Thymus (tissue), 11 donors: ENCODE results near the gene HPCAL4. TPM values are rescaled to one million over a fixed set of nuclear protein-coding genes. Genes with fewer than 3 reads are reported as not detected.

Experiments
- DNase-seq, 9 donors: peaks; one replicate each; pipeline ENCODE4 v3.0.0-alpha.2; 2013; ENCODE audit warnings: low spot score in 9 of 9, low read depth in 6 of 9, missing footprints in 1 of 9
- H3K27ac ChIP-seq, 2 donors: one replicate each; pipeline ENCODE4 v1.5.1; 2013; ENCODE audit warnings: control low read depth in 1 of 2, low read depth in 1 of 2, low read length in 1 of 2, mild to moderate bottlenecking in 1 of 2, moderate library complexity in 1 of 2
- H3K27me3 ChIP-seq, 2 donors: one replicate each; pipeline ENCODE4 v1.5.1; 2013; ENCODE audit warnings: low read length in 1 of 2; ENCODE audit not compliant: control insufficient read depth in 2 of 2, insufficient read depth in 1 of 2
- H3K36me3 ChIP-seq, 2 donors: one replicate each; pipeline ENCODE4 v1.5.1; 2013; ENCODE audit warnings: low read length in 1 of 2, mild to moderate bottlenecking in 1 of 2, moderate library complexity in 1 of 2; ENCODE audit not compliant: control insufficient read depth in 2 of 2, insufficient read depth in 2 of 2
- H3K4me1 ChIP-seq, 2 donors: one replicate each; pipeline ENCODE4 v1.5.1; 2013; ENCODE audit warnings: low read length in 2 of 2; ENCODE audit not compliant: control insufficient read depth in 2 of 2, insufficient read depth in 2 of 2
- H3K4me3 ChIP-seq, 2 donors: one replicate each; pipeline ENCODE4 v1.5.1; 2013; ENCODE audit warnings: low read length in 2 of 2, control low read depth in 1 of 2, mild to moderate bottlenecking in 1 of 2
- H3K9me3 ChIP-seq, 2 donors: one replicate each; pipeline ENCODE4 v1.5.1; 2013; ENCODE audit warnings: low read length in 1 of 2, mild to moderate bottlenecking in 1 of 2; ENCODE audit not compliant: control insufficient read depth in 2 of 2, insufficient read depth in 1 of 2
- WGBS: extraction: QIAGEN DNeasy Blood & Tissue Kit; methylation state at CpG from one replicate; pipeline ENCODE4 v1.1.7; 2013; 5-methylcytosine and 5-hydroxymethylcytosine counted together
- polyA plus RNA-seq: library from polyadenylated mRNA; stranded (reverse); fragments of 200-250 nt; gene quantifications from one replicate; pipeline ENCODE4 v1.2.3, GENCODE V29; 2013
- total RNA-seq: library from RNA; stranded (reverse); fragments of 120-200 nt; gene quantifications from one replicate; pipeline ENCODE4 v1.2.4, GENCODE V29; 2013
- donor health status: healthy.

Gene HPCAL4
- total and polyA plus RNA-seq, 2 donors = 0.24 to 0.34 TPM

DNA sequence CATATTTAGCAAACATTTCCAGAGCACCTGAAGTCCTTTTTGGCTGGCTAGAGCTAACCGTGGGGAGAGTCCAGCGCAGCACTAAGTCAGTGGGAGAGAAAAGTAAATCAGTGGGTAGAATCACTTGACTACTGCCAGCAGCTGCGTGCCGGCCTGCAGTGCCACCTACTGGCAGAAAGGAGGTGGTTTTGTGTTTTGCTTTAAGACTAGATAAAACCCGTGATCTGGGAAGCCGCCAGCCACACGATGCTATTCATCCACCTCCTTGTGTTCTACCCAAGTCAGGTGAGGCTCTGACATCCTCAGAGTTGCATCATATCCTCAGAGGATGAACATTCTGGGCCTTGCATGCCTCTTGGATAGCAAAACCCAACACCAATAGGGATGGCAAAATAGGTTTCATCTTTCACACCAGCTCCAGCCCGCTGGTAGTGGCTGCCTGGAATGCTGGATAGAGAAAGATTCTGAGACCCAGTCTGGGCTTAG lies 37.6 kb downstream of the HPCAL4 start:
- Histone ChIP-seq H3K27me3 (peaks cover 0 to 21% of the 10 kb centered on the region in 2 donors), H3K4me1 (no peaks in the 10 kb centered on the region), H3K4me3 (no peak overlapping the region), H3K36me3 (no peaks in the 10 kb centered on the region), H3K27ac (no peak overlapping the region), H3K9me3 (no peaks in the 10 kb centered on the region)
- DNase-seq = peak in 8 of 9 donors; percentile 22 to 78 (median 56)
- WGBS = 11% methylated on average over 8 of the region's 8 CpGs

DNA sequence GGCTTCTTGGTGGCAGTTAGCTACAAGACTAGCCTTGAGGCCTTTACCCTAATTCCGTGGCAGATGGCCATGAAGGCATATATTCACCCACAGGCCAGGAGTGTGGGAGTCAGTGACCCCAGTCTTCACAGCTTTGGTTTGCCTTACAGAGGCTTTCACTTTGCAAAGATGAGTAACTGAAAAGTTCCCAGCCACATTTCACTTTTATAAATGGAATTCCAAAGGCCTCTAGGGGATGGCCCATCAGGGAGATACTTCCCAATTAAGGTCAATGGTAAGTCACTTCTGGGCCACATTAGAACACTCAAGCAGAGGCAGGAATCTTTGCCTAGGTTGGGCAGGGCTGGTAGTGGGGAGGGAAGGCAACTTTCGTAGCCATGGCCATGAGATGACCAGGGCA lies 38.7 kb downstream of the HPCAL4 start:
- peaks cover 0 to 26% of the 10 kb centered on the region in 2 donors for H3K27me3 ChIP-seq
- H3K9me3 ChIP-seq = no peaks in the 10 kb centered on the region
- no peak overlapping the region for H3K27ac ChIP-seq
- no peak overlapping the region for H3K4me3 ChIP-seq
- no peaks in the 10 kb centered on the region for H3K36me3 ChIP-seq
- H3K4me1 ChIP-seq = no peaks in the 10 kb centered on the region
- WGBS = 97% methylated on average over 2 of the region's 2 CpGs
- no peak for DNase-seq

DNA sequence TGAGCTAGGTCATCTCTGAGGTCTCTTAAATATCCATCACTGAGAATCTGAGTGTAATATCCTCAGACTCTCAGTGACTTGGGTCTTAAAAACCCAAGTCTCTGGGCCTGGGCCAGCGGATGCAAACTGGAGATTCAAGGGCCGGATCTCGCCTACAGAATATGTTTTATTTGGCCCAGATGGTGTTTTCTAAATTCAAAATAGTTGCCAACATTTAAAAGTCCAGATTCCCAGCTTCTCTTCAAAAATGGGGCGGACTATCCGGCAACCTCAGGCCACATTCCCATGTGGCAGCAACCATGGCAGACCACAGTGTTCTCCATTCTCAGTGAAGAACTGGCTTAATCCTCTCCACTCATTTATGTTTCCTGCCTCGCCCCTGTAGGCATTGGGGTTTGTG lies 39.1 kb downstream of the HPCAL4 start:
- 93% methylated on average over 6 of the region's 6 CpGs for WGBS
- H3K36me3 ChIP-seq = no peaks in the 10 kb centered on the region
- H3K4me1 ChIP-seq = no peaks in the 10 kb centered on the region
- H3K27me3 ChIP-seq = peaks cover 0 to 30% of the 10 kb centered on the region in 2 donors
- no peak overlapping the region for H3K27ac ChIP-seq
- no peak overlapping the region for H3K4me3 ChIP-seq
- no peak for DNase-seq
- no peaks in the 10 kb centered on the region for H3K9me3 ChIP-seq

DNA sequence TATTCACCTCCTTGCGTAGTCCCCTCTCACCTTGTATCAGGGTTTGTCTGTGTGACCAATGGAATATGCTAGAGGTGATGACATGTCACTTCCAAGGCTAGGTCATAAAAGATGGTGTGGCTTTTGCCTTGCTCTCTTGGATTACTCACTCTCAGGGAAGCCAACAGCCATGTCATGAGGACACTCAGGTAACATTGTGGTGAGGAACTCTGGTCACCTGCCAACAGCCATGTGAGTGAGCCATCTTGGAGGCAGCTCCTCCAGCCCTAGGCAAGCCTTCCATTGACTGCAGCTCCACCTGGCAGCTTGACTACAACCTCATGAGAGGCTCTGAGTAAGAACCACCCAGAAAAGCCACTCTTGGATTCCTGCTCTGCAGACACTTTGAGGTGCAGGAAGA lies 40.8 kb downstream of the HPCAL4 start:
- DNase-seq = no peak
- Histone ChIP-seq H3K9me3 (peaks cover 0 to 1% of the 10 kb centered on the region in 2 donors), H3K27ac (no peak overlapping the region), H3K4me3 (no peak overlapping the region), H3K27me3 (peaks cover 0 to 28% of the 10 kb centered on the region in 2 donors), H3K4me1 (peaks cover 0 to 3% of the 10 kb centered on the region in 2 donors), H3K36me3 (no peaks in the 10 kb centered on the region)
- WGBS = 100% methylated on average over 1 of the region's 1 CpG

DNA sequence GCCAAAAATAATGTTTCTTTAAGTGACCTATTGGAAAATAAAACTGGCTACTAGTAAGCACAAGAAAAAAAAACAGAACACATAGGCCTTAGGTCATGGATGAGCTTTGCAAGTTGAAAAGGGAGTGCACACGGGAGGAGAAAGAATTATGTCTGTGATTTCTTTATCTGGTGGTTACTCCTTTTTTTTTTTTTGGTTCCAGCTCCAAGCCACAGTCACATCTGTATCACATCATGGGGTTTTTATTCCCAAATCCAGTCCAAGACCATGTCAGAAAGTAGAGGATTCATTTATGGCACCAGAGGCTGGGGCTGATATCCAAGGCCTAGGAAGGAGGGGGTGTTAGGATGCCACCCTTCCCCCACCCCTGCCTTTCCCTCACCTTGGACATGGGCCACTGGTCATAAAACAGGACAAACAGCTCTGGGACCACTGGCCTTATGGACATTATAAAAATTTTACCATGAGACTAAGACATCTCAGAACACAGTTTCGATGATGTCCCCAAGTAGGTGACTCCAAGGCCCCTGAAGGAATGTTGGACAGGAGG lies 41.5 kb downstream of the HPCAL4 start:
- 94% methylated on average over 2 of the region's 2 CpGs for WGBS
- Histone ChIP-seq H3K4me1 (peaks cover 0 to 3% of the 10 kb centered on the region in 2 donors), H3K27me3 (peaks cover 0 to 28% of the 10 kb centered on the region in 2 donors), H3K9me3 (peaks cover 0 to 1% of the 10 kb centered on the region in 2 donors), H3K27ac (no peak overlapping the region), H3K4me3 (no peak overlapping the region), H3K36me3 (no peaks in the 10 kb centered on the region)
- DNase-seq = no peak

DNA sequence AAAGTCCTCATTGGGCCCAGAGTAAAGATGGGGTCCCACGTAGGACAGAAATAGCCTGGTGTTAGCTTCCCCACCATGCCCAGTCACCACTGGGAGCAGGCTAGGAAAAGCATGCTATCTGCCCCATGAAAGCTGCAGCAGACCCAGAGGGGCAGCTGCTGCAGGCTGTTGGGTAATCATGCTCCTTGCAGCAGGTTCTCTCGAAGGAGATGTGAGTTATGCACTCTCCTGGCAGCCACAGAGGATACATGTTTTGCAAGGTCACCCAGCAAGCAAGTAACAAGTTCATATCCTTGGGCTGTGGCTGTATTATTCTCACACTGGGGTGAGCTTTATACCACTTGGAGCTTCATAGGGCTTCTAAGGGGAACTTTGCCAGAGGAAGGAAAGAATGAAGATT lies 42.7 kb downstream of the HPCAL4 start:
- Histone ChIP-seq H3K36me3 (no peaks in the 10 kb centered on the region), H3K27ac (no peak overlapping the region), H3K4me1 (peaks cover 0 to 3% of the 10 kb centered on the region in 2 donors), H3K9me3 (peaks cover 0 to 1% of the 10 kb centered on the region in 2 donors), H3K27me3 (peaks cover 0 to 22% of the 10 kb centered on the region in 2 donors), H3K4me3 (no peak overlapping the region)
- no peak for DNase-seq
- WGBS = 74% methylated on average over 2 of the region's 2 CpGs

DNA sequence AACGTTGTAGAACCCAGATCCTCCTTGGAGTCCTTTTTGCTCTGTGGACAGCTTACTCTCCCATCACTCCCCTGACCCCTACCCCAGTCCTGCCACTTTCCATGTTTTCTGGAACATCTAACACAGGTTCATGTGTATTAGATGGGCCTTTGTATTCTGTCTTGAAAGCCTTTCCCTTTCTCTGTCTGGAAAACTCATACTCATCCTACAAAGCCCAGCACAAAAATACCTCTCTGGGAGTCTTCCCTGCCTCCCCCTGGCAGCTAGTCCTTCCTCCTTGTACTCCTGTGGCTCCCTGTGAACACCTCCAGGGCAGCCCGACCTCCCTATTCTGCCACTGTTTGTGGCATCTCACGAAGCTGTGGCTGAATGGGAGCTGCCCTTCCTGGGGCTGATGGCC lies 44.0 kb downstream of the HPCAL4 start:
- Histone ChIP-seq H3K9me3 (peaks cover 0 to 1% of the 10 kb centered on the region in 2 donors), H3K27ac (no peak overlapping the region), H3K4me1 (peaks cover 0 to 3% of the 10 kb centered on the region in 2 donors), H3K4me3 (no peak overlapping the region), H3K27me3 (peaks cover 0 to 23% of the 10 kb centered on the region in 2 donors), H3K36me3 (no peaks in the 10 kb centered on the region)
- WGBS = 89% methylated on average over 3 of the region's 3 CpGs
- DNase-seq = no peak

DNA sequence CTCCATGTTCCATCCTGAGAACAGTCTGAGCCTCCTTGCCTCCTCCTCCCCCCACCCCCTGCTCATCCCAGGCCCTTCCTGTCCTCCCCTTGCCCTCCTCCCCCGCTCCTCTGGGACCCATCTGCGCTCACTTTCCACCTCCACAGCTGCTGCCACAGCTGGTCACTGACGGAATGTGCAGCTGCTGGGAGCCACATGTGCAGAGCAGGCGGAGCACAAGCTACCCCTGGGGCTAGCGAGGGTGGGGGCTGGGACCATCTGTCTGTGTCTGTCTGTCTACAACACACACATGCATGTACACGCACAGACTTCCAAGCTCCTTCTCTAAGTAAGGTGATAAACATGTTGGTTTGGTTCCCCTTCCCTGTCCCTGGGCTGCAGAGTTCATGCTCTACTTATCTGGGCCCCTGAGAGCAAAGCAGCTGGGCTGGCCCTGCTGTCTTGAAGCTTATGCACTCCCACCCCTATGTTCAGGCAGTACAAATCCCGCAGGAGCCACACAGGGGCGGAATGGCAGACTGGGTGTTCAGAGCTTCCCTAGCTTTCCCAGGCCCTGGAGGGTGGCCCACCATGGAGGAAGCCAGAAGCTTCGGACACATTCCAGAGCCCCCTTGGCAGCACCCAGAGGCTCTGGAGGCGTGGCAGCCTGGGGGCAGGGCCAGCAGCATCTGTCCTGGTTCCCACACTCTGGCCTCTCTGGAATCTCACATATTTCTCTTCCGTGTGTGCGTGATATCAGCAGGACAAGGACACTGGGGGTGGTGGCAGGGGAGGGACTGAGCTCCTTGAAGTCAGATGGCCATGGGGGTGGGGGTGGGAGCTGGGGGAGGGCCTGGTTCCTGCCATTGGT lies 44.8 kb downstream of the HPCAL4 start:
- H3K4me3 ChIP-seq = no peak overlapping the region
- H3K4me1 ChIP-seq = peaks cover 0 to 3% of the 10 kb centered on the region in 2 donors
- peak overlapping the region; percentile 11 to 33 for H3K27ac ChIP-seq
- 80% methylated on average over 12 of the region's 12 CpGs for WGBS
- H3K27me3 ChIP-seq = peaks cover 0 to 23% of the 10 kb centered on the region in 2 donors
- H3K36me3 ChIP-seq = no peaks in the 10 kb centered on the region
- H3K9me3 ChIP-seq = peaks cover 0 to 1% of the 10 kb centered on the region in 2 donors
- peak in 2 of 9 donors; percentile 4 to 18 for DNase-seq

DNA sequence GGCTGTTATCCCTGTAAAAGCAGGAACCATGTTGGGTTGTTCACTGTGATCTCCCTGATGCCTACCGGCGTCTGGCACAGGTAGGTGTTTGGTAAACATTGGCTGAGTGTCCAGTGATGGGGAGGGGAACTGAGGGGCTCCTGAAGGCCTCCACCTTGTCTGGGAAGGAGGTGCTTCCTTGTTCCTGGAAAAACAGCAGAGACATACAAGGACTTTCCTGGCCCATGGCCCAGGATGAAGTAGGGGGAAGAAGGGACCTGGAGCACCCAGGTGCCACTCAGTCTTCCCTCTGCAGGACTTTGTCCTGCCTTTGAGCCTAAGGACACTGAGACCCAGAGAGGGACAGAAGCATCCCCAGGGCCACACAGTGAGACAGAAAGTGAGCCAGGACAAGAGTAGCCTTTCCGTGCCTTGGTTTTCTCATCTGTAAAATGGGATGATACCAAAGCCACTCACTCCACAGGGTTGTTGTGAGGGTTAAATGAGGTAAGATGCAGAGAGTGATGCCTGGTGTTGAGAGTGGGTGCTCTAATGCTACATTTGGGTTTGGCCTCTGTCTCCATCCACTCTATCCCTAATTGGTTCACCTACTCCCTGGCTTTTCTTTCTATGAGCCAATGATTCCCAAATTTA lies 45.7 kb downstream of the HPCAL4 start:
- Histone ChIP-seq H3K9me3 (peaks cover 0 to 1% of the 10 kb centered on the region in 2 donors), H3K27ac (no peak overlapping the region), H3K36me3 (no peaks in the 10 kb centered on the region), H3K4me1 (peaks cover 0 to 3% of the 10 kb centered on the region in 2 donors), H3K4me3 (no peak overlapping the region), H3K27me3 (peaks cover 0 to 28% of the 10 kb centered on the region in 2 donors)
- 96% methylated on average over 3 of the region's 3 CpGs for WGBS
- DNase-seq = no peak
